ENCODE results near the gene BICDL1.

The BICDL1 gene

GRCh38 chr12:120055231-120056000, 66.4 kb downstream of the BICDL1 start:
- DNase-seq: no peak

- DNase-seq: peak; percentile 4
Observed at GRCh38 chr12:120056739-120057138, 67.7 kb downstream of the BICDL1 start.

GRCh38 chr12:120060196-120060595, 71.2 kb downstream of the BICDL1 start:
- DNase-seq: no peak

GRCh38 chr12:120060717-120061116, 71.7 kb downstream of the BICDL1 start:
- no peak for DNase-seq

GRCh38 chr12:120061575-120062214, 72.7 kb downstream of the BICDL1 start:
- DNase-seq: no peak

GRCh38 chr12:120062976-120063579, 74.0 kb downstream of the BICDL1 start:
- DNase-seq: no peak

GRCh38 chr12:120064054-120064940, 75.3 kb downstream of the BICDL1 start:
- no peak for DNase-seq

GRCh38 chr12:120065472-120065871, 76.4 kb downstream of the BICDL1 start:
- no peak for DNase-seq

GRCh38 chr12:120066341-120066740, 77.3 kb downstream of the BICDL1 start:
- no peak for DNase-seq

GRCh38 chr12:120067084-120067869, 78.2 kb downstream of the BICDL1 start:
- no peak for DNase-seq

- DNase-seq: no peak
Observed at GRCh38 chr12:120067901-120068300, 78.9 kb downstream of the BICDL1 start.

- no peak for DNase-seq
Observed at GRCh38 chr12:120069278-120069677, 80.2 kb downstream of the BICDL1 start.

GRCh38 chr12:120071493-120072020, 82.5 kb downstream of the BICDL1 start:
- no peak for DNase-seq

GRCh38 chr12:120072472-120073249, 83.6 kb downstream of the BICDL1 start:
- DNase-seq: no peak

GRCh38 chr12:120075034-120075616, 86.1 kb downstream of the BICDL1 start:
- DNase-seq: no peak

- no peak for DNase-seq
Observed at GRCh38 chr12:120076651-120077050, 87.6 kb downstream of the BICDL1 start.

GRCh38 chr12:120077260-120077659, 88.2 kb downstream of the BICDL1 start:
- no peak for DNase-seq

- no peak for DNase-seq
Observed at GRCh38 chr12:120078868-120079267, 89.8 kb downstream of the BICDL1 start.

- DNase-seq: no peak
Observed at GRCh38 chr12:120079411-120080400, 90.7 kb downstream of the BICDL1 start.
